Caco-2 (cell line): ENCODE data around the gene MROH8. TPM values are rescaled to one million over a fixed set of nuclear protein-coding genes. Genes with fewer than 3 reads are reported as not detected.
"Not testable (repeated sequence)": the region's sequence is repeated elsewhere in the genome, so short reads cannot be mapped to it uniquely, and the experiment has no call there.

Experiments
- BruUV-seq: library from RNA; stranded (reverse); fragments of 400-500 nt; replicated peaks from 2 replicates; lab custom pipeline; 2021; lab: Mats Ljungman, UMichigan
- CTCF ChIA-PET: fragments of 300-600 bp; sonication (Branson Sonifier 250); formaldehyde crosslinking; loops from one replicate; lab custom pipeline; 2022; ENCODE audit warnings: antibody characterized with exemption; lab: Charles Lee
- POLR2A ChIA-PET: fragments of 300-600 bp; sonication (Branson Sonifier 250); formaldehyde crosslinking; loops from one replicate; lab custom pipeline; 2022; ENCODE audit warnings: antibody characterized with exemption; lab: Charles Lee
- DNase-seq, 2 experiments: peaks; one replicate each; pipeline versions ENCODE4 v3.0.0 to v3.0.0-alpha.2; 2020 to 2022
- H3K27me3 ChIP-seq: replicated peaks from 2 replicates; pipeline ENCODE4 v1.6.0; 2011; ENCODE audit warnings: low read length; ENCODE audit not compliant: control insufficient read depth, insufficient read depth
- H3K36me3 ChIP-seq: 2 replicates; pipeline ENCODE4 v1.5.1; 2011; ENCODE audit warnings: low read length; ENCODE audit not compliant: control insufficient read depth, insufficient read depth
- H3K4me1 ChIP-seq: fragments of 250-450 bp; sonication (Bioruptor Pico); 2 replicates; pipeline ENCODE4 v1.5.1; 2020; ENCODE audit warnings: mild to moderate bottlenecking
- H3K4me3 ChIP-seq: 2 replicates; pipeline ENCODE4 v1.5.1; 2011; ENCODE audit warnings: low read depth, mild to moderate bottlenecking, control low read depth, low read length
- H3K9me3 ChIP-seq: fragments of 250-450 bp; sonication (Bioruptor Pico); 2 replicates; pipeline ENCODE4 v1.5.1; 2020; ENCODE audit warnings: mild to moderate bottlenecking, moderate library complexity
- H3K27ac Mint-ChIP-seq: one replicate; pipeline ENCODE4 v1.8.0; 2022; ENCODE audit warnings: mixed read lengths; ENCODE audit not compliant: unreplicated experiment
- H3K27me3 Mint-ChIP-seq: one replicate; pipeline ENCODE4 v1.8.0; 2022; ENCODE audit warnings: mixed read lengths; ENCODE audit not compliant: insufficient read depth, unreplicated experiment
- H3K36me3 Mint-ChIP-seq: one replicate; pipeline ENCODE4 v1.8.0; 2022; ENCODE audit warnings: mild to moderate bottlenecking, mixed read lengths; ENCODE audit not compliant: insufficient read depth, unreplicated experiment
- H3K4me1 Mint-ChIP-seq: one replicate; pipeline ENCODE4 v1.8.0; 2022; ENCODE audit warnings: low read depth, mixed read lengths; ENCODE audit not compliant: unreplicated experiment
- H3K4me3 Mint-ChIP-seq: one replicate; pipeline ENCODE4 v1.8.0; 2022; ENCODE audit warnings: mild to moderate bottlenecking, moderate library complexity, mixed read lengths; ENCODE audit not compliant: unreplicated experiment
- H3K9me3 Mint-ChIP-seq: one replicate; pipeline ENCODE4 v1.8.0; 2022; ENCODE audit warnings: mixed read lengths; ENCODE audit not compliant: unreplicated experiment
- intact Hi-C: fragments of 100-400 bp; cut with micrococcal nuclease; formaldehyde crosslinking; loops from one replicate; pipeline ENCODE4 v1.10.0; 2022; ENCODE audit not compliant: unreplicated experiment
- total RNA-seq: library from RNA; stranded (reverse); gene quantifications from 2 replicates; pipeline ENCODE4 v1.2.3, GENCODE V29; 2022
- TF ChIP-seq, protein P1 (sequence below), 2 experiments: fragments of 200-600 bp in 1 of 2; IDR thresholded peaks; 1 replicate in 1 of 2; 2 replicates in 1 of 2; pipeline versions ENCODE4 v1.5.1 to v1.8.0; 2011 to 2022; ENCODE audit warnings: antibody characterized with exemption in 1 of 2, control low read depth in 1 of 2, inconsistent platforms in 1 of 2, low read depth in 1 of 2, low read length in 1 of 2, mild to moderate bottlenecking in 1 of 2, moderate library complexity in 1 of 2; ENCODE audit not compliant: insufficient read depth in 1 of 2, severe bottlenecking in 1 of 2, unreplicated experiment in 1 of 2

Gene MROH8
- total RNA-seq, 1 experiment from 2014 or later, result 2.6 TPM

DNA sequence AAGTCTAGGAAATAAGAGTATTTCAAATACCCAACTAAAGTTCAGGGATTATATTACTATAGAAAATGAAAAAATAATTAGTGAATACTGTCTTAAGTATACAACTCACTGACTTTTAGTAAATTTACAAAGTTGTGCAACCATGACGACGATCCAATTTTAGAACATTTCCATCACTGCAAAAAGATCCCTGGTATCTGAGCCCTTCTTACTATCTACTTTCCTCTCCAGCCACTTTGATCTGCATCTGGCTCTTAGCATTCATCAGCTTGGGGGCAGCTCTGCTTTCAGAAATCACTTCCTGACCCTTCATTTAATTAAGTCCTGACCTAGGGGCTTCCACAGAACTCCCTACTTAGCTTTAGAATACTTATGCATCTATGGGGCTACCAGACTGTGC, 45.4 kb downstream of the MROH8 start:
- POLR2A ChIA-PET, result interaction anchor here (0.6 kb wide), 1 partner anchor 62 kb away, joined by 4 read pairs; no protein-coding TSS in a partner anchor
- no peaks in the 10 kb centered on the region for H3K9me3 Mint-ChIP-seq

DNA sequence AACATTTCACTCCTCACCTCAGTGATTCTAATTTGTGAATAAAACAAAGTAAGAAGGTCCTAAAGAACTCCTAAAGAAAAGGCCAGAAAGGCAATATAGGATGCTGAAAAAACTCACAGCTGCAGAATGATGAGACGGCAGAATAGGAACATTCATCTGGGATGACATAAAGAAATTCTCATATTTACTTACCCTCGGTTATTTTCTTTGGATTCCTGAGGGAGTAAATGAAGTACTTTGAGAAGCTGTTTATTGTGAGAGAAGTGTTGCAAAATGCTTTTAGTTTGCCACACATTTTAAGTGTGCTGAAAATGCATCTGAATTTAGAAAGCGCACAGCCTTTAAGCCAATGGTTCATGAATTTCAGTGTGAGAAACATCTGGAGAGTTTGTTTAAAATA, 47.9 kb downstream of the MROH8 start:
- H3K4me1 Mint-ChIP-seq, result no peaks in the 10 kb centered on the region
- no peaks in the 10 kb centered on the region for H3K36me3 Mint-ChIP-seq
- H3K4me3 Mint-ChIP-seq, result no peak overlapping the region
- H3K4me3 ChIP-seq, result no peak overlapping the region
- H3K36me3 ChIP-seq, result no peaks in the 10 kb centered on the region
- H3K27me3 ChIP-seq, result no peaks in the 10 kb centered on the region; the same call in 1 of the 2 replicates
- ChIA-PET POLR2A (no interaction called here), CTCF (no interaction called here)
- intact Hi-C loops, result no loop called here
- H3K27me3 Mint-ChIP-seq, result peaks cover 8% of the 10 kb centered on the region
- TF ChIP-seq, protein P1, sequence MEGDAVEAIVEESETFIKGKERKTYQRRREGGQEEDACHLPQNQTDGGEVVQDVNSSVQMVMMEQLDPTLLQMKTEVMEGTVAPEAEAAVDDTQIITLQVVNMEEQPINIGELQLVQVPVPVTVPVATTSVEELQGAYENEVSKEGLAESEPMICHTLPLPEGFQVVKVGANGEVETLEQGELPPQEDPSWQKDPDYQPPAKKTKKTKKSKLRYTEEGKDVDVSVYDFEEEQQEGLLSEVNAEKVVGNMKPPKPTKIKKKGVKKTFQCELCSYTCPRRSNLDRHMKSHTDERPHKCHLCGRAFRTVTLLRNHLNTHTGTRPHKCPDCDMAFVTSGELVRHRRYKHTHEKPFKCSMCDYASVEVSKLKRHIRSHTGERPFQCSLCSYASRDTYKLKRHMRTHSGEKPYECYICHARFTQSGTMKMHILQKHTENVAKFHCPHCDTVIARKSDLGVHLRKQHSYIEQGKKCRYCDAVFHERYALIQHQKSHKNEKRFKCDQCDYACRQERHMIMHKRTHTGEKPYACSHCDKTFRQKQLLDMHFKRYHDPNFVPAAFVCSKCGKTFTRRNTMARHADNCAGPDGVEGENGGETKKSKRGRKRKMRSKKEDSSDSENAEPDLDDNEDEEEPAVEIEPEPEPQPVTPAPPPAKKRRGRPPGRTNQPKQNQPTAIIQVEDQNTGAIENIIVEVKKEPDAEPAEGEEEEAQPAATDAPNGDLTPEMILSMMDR (IDR thresholded peaks at IDR 0.05; ENCODE audit: insufficient read depth in 1 of 2, low read depth in 1 of 2, low read length in 1 of 2, severe bottlenecking in 1 of 2, unreplicated experiment in 1 of 2), result no peak
- H3K9me3 ChIP-seq, result no peaks in the 10 kb centered on the region
- no peak for DNase-seq
- no TSS peak for BruUV-seq
- H3K4me1 ChIP-seq, result no peaks in the 10 kb centered on the region
- no peak overlapping the region for H3K27ac Mint-ChIP-seq
- H3K9me3 Mint-ChIP-seq, result no peaks in the 10 kb centered on the region

More for the DNA sequence above, 45.4 kb downstream of the MROH8 start:
- Histone ChIP-seq H3K4me3 (no peak overlapping the region), H3K27me3 (no peaks in the 10 kb centered on the region; the same call in 1 of the 2 replicates), H3K4me1 (no peaks in the 10 kb centered on the region), H3K36me3 (no peaks in the 10 kb centered on the region), H3K9me3 (no peaks in the 10 kb centered on the region)
- no peak for DNase-seq
- H3K36me3 Mint-ChIP-seq, result no peaks in the 10 kb centered on the region
- CTCF ChIA-PET, result no interaction called here
- no TSS peak for BruUV-seq
- H3K27me3 Mint-ChIP-seq, result peaks cover 8% of the 10 kb centered on the region
- H3K4me1 Mint-ChIP-seq, result no peaks in the 10 kb centered on the region
- H3K4me3 Mint-ChIP-seq, result no peak overlapping the region
- TF ChIP-seq, protein P1 (IDR thresholded peaks at IDR 0.05; ENCODE audit: insufficient read depth in 1 of 2, low read depth in 1 of 2, low read length in 1 of 2, severe bottlenecking in 1 of 2, unreplicated experiment in 1 of 2), result no peak
- no peak overlapping the region for H3K27ac Mint-ChIP-seq
- intact Hi-C loops, result no loop called here

DNA sequence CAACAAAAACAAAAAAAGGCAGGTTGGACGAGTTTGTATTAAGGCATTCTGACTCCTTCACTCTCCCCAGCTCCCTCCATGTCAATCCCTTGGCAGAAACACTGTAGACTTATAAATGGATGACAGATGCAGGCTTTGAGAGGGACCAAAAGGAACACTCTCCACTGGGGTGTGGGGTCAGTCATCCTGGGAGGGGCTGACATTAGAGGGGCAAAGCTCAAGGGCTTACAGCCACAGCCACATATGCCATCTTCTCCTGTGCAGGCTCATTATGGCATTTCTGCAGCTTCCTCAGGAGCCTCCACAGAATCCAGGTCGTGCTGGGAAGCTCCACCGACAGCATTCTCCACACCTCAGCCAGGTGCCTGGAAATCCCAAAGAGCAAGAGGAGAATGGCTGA, 50.5 kb downstream of the MROH8 start:
- TF ChIP-seq, protein P1 (IDR thresholded peaks at IDR 0.05; ENCODE audit: insufficient read depth in 1 of 2, low read depth in 1 of 2, low read length in 1 of 2, severe bottlenecking in 1 of 2, unreplicated experiment in 1 of 2), result no peak
- no peaks in the 10 kb centered on the region for H3K4me1 ChIP-seq
- H3K4me3 ChIP-seq, result no peak overlapping the region
- no peak for DNase-seq
- ChIA-PET POLR2A (no interaction called here), CTCF (interaction anchor here (0.6 kb wide), 1 partner anchor 26 kb away, joined by 3 read pairs; no protein-coding TSS in a partner anchor)
- BruUV-seq, result no TSS peak
- no peaks in the 10 kb centered on the region; the same call in 1 of the 2 replicates for H3K27me3 ChIP-seq
- Mint-ChIP-seq H3K4me3 (no peak overlapping the region), H3K27ac (no peak overlapping the region), H3K4me1 (no peaks in the 10 kb centered on the region), H3K36me3 (no peaks in the 10 kb centered on the region), H3K27me3 (peaks cover 8% of the 10 kb centered on the region), H3K9me3 (no peaks in the 10 kb centered on the region)
- no peaks in the 10 kb centered on the region for H3K36me3 ChIP-seq
- H3K9me3 ChIP-seq, result no peaks in the 10 kb centered on the region
- intact Hi-C loops, result no loop called here

DNA sequence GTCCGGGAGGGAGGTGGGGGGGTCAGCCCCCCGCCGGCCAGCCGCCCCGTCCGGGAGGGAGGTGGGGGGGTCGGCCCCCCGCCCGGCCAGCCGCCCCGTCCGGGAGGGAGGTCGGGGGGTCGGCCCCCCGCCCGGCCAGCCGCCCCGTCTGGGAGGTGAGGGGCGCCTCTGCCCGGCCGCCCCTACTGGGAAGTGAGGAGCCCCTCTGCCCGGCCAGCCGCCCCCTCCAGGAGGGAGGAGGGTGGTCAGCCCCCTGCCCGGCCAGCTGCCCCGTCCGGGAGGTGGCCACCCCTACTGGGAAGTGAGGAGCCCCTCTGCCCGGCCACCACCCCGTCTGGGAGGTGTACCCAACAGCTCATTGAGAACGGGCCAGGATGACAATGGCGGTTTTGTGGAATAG, 53.1 kb downstream of the MROH8 start:
- BruUV-seq, POLR2A ChIA-PET, H3K9me3 ChIP-seq, H3K4me1 ChIP-seq, H3K27me3 ChIP-seq, H3K4me1 Mint-ChIP-seq, H3K4me3 ChIP-seq, H3K4me3 Mint-ChIP-seq, CTCF ChIA-PET, H3K27me3 Mint-ChIP-seq, H3K9me3 Mint-ChIP-seq, intact Hi-C loops, H3K27ac Mint-ChIP-seq, DNase-seq, H3K36me3 Mint-ChIP-seq, H3K36me3 ChIP-seq: not testable (repeated sequence)
